D721Med (cell line): ENCODE results near the gene TRAK1.

ENCODE experiments used
- DNase-seq: peaks from one replicate; pipeline ENCODE4 v3.0.0; 2011; ENCODE audit warnings: low spot score; ENCODE audit not compliant: insufficient read length
- FAIRE-seq: peaks from 2 replicates; lab custom pipeline; 2011; peaks lifted over from hg19 to GRCh38; lab: Jason Lieb, UNC
- TF ChIP-seq, protein P1 (sequence below): IDR thresholded peaks from 2 replicates; pipeline ENCODE4 v1.5.1; 2012; ENCODE audit warnings: mild to moderate bottlenecking, control low read depth; ENCODE audit not compliant: insufficient read depth; ENCODE audit errors: missing control alignments

Gene TRAK1

GRCh38 chr3:42182555-42182954 is 91.4 kb downstream of the TRAK1 start:
- TF ChIP-seq, protein P1, sequence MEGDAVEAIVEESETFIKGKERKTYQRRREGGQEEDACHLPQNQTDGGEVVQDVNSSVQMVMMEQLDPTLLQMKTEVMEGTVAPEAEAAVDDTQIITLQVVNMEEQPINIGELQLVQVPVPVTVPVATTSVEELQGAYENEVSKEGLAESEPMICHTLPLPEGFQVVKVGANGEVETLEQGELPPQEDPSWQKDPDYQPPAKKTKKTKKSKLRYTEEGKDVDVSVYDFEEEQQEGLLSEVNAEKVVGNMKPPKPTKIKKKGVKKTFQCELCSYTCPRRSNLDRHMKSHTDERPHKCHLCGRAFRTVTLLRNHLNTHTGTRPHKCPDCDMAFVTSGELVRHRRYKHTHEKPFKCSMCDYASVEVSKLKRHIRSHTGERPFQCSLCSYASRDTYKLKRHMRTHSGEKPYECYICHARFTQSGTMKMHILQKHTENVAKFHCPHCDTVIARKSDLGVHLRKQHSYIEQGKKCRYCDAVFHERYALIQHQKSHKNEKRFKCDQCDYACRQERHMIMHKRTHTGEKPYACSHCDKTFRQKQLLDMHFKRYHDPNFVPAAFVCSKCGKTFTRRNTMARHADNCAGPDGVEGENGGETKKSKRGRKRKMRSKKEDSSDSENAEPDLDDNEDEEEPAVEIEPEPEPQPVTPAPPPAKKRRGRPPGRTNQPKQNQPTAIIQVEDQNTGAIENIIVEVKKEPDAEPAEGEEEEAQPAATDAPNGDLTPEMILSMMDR = no peak
- FAIRE-seq (no peak), DNase-seq (no peak)

DNA sequence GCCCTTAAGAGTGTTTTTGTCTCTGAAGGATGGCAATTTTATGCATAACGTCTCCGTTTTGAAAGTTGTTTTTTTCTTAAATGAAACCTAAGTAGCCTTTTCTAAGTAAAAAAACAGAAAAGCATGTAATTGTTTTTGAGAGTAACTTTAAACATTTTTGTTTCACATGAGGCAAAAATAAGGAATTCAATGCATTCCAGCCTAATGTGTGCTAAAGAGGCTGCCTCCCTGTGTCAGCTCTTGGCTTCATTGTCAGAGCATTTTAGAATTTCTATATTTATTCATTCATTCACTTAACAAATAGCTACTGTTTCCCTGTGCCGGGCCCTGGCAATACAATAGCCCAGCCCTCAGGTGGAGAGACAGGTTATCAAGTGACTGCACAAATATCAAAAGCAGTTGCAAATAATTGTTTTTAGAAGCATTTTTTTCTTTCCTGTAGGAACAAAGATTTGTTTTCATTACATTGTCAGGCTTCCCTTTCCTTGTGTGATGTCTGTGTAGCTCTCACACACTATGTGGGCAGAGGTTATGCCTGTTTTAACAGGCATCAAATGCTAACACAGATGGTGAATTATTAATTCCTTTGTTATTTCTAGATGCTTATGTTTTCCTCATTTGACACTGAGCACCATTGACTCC is 93.0 kb downstream of the TRAK1 start:
- TF ChIP-seq, protein P1 = no peak
- no peak for FAIRE-seq
- no peak for DNase-seq

GRCh38 chr3:42184651-42185443 is 93.7 kb downstream of the TRAK1 start:
- TF ChIP-seq, protein P1 = no peak
- FAIRE-seq (no peak), DNase-seq (no peak)

DNA sequence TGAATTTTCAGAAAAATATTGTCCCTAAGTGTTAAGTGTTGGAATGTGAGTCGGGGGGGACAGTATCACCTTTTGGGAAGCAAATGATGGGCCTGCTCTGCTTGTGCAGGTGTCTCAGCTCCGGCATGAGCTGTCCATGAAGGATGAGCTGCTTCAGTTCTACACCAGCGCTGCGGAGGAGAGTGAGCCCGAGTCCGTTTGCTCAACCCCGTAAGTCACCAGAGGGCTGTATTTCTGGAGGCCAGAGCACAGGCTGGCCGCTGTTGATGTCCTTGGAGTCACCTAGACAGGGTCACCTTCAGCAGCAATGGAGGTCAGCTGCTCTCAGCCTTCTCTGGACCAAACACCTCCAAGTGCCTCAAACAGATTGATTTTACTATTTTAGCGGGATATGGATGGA is 96.8 kb downstream of the TRAK1 start:
- TF ChIP-seq, protein P1 = no peak
- FAIRE-seq (no peak), DNase-seq (no peak)

GRCh38 chr3:42188376-42188775 is 97.2 kb downstream of the TRAK1 start:
- TF ChIP-seq, protein P1 = no peak
- FAIRE-seq = no peak

GRCh38 chr3:42189001-42189460 is 97.9 kb downstream of the TRAK1 start:
- TF ChIP-seq, protein P1 = no peak
- FAIRE-seq = no peak
- DNase-seq = no peak

More at GRCh38 chr3:42188376-42188775, 97.2 kb downstream of the TRAK1 start:
- no peak for DNase-seq
